B cell (primary cell): ENCODE data around the gene NKAIN2. TPM values are rescaled to one million over a fixed set of nuclear protein-coding genes. Genes with fewer than 3 reads are reported as not detected.
"Not testable (repeated sequence)": the region's sequence is repeated elsewhere in the genome, so short reads cannot be mapped to it uniquely, and the experiment has no call there.

Experiments used
- ATAC-seq: fragments of 200-7000 bp; cut with Tn5 transposase; one replicate; pipeline ENCODE4 v1.10.0; 2021; ENCODE audit warnings: low read depth, mild to moderate bottlenecking, moderate number of reproducible peaks, moderate library complexity
- CTCF ChIA-PET: fragments of 350-600 bp; sonication (Branson Sonifier 250); formaldehyde crosslinking; loops from one replicate; lab custom pipeline; 2021; ENCODE audit warnings: antibody characterized with exemption, inconsistent platforms; lab: Charles Lee
- POLR2A ChIA-PET: fragments of 350-600 bp; sonication (Branson Sonifier 250); formaldehyde crosslinking; loops from one replicate; lab custom pipeline; 2021; ENCODE audit warnings: antibody characterized with exemption; lab: Charles Lee
- DNase-seq: peaks from one replicate; pipeline ENCODE4 v3.0.0; 2013
- H2AFZ ChIP-seq: 2 replicates; pipeline ENCODE4 v1.6.1; 2012; ENCODE audit warnings: mild to moderate bottlenecking, low read depth, low read length; ENCODE audit not compliant: insufficient read depth, poor library complexity, severe bottlenecking
- H3K27ac ChIP-seq, 2 donors: 1 replicate in 1 of 2; 2 replicates in 1 of 2; pipeline ENCODE4 v1.5.1; 2012 to 2013; ENCODE audit warnings: low read length in 2 of 2, mild to moderate bottlenecking in 2 of 2, moderate library complexity in 1 of 2
- H3K27me3 ChIP-seq, 4 experiments: fragments of 200-600 bp in 1 of 4; sonication (generic) in 1 of 4; replicated peaks in 1 of 4; 1 replicate in 2 of 4; 2 replicates in 2 of 4; pipeline versions ENCODE4 v1.6.1 to v1.7.0; 2013 to 2016; ENCODE audit warnings: low read length in 3 of 4, mild to moderate bottlenecking in 2 of 4, mixed read lengths in 1 of 4, moderate library complexity in 1 of 4; ENCODE audit not compliant: insufficient read depth in 4 of 4, control insufficient read depth in 3 of 4; ENCODE audit errors: control extremely low read depth in 1 of 4
- H3K36me3 ChIP-seq, 2 experiments: replicated peaks in 1 of 2; 1 replicate in 1 of 2; 2 replicates in 1 of 2; pipeline versions ENCODE4 v1.6.1 to v1.7.1; 2013; ENCODE audit warnings: low read length in 1 of 2; ENCODE audit not compliant: insufficient read depth in 2 of 2, control insufficient read depth in 1 of 2; ENCODE audit errors: control extremely low read depth in 1 of 2, extremely low read depth in 1 of 2
- H3K4me1 ChIP-seq, 2 donors: fragments of 200-600 bp in 1 of 2; sonication (generic) in 1 of 2; 1 replicate in 1 of 2; 2 replicates in 1 of 2; pipeline versions ENCODE4 v1.5.1 to v1.6.1; 2013 to 2017; ENCODE audit warnings: low read length in 2 of 2; ENCODE audit not compliant: control insufficient read depth in 2 of 2, insufficient read depth in 2 of 2
- H3K4me2 ChIP-seq: replicated peaks from 2 replicates; pipeline ENCODE3; 2012; ENCODE audit warnings: mild to moderate bottlenecking, low read depth, low read length; ENCODE audit not compliant: poor library complexity, severe bottlenecking
- H3K4me3 ChIP-seq, 5 experiments: fragments of 200-600 bp in 1 of 5; sonication (generic) in 1 of 5; 1 replicate in 3 of 5; 2 replicates in 2 of 5; pipeline versions ENCODE4 v1.5.1 to v1.7.0; 2011 to 2016; ENCODE audit warnings: low read length in 4 of 5, mild to moderate bottlenecking in 4 of 5, low read depth in 2 of 5, control low read depth in 1 of 5, moderate library complexity in 1 of 5; ENCODE audit not compliant: insufficient read depth in 1 of 5; ENCODE audit errors: control extremely low read depth in 1 of 5, extremely low read depth in 1 of 5
- H3K79me2 ChIP-seq: fragments of 200-600 bp; sonication (generic); one replicate; pipeline ENCODE4 v1.6.0; 2016; ENCODE audit warnings: low read length; ENCODE audit not compliant: control insufficient read depth, insufficient read depth
- H3K9ac ChIP-seq: fragments of 200-600 bp; sonication (generic); 2 replicates; pipeline ENCODE4 v1.6.1; 2017; ENCODE audit warnings: mild to moderate bottlenecking, low read length, moderate library complexity
- H3K9me3 ChIP-seq, 3 donors: one replicate each; pipeline versions ENCODE4 v1.6.1 to v1.7.1; 2013; ENCODE audit warnings: low read length in 2 of 3; ENCODE audit not compliant: control insufficient read depth in 2 of 3, insufficient read depth in 1 of 3; ENCODE audit errors: control extremely low read depth in 1 of 3
- H4K20me1 ChIP-seq: 2 replicates; pipeline ENCODE4 v1.6.0; 2012; ENCODE audit warnings: mild to moderate bottlenecking, low read length; ENCODE audit not compliant: insufficient read depth, control insufficient read depth, poor library complexity, severe bottlenecking
- H3K27ac Mint-ChIP-seq: one replicate; pipeline ENCODE4 v1.8.0; 2021; ENCODE audit warnings: mixed read lengths
- H3K27me3 Mint-ChIP-seq: one replicate; pipeline ENCODE4 v1.8.0; 2021; ENCODE audit warnings: mixed read lengths
- H3K4me1 Mint-ChIP-seq: one replicate; pipeline ENCODE4 v1.8.0; 2021; ENCODE audit warnings: mixed read lengths
- H3K4me3 Mint-ChIP-seq: one replicate; pipeline ENCODE4 v1.8.0; 2021; ENCODE audit warnings: mixed read lengths
- H3K9me3 Mint-ChIP-seq: one replicate; pipeline ENCODE4 v1.8.0; 2022; ENCODE audit warnings: mixed read lengths; ENCODE audit not compliant: insufficient read depth
- EZH2 ChIP-seq: IDR thresholded peaks from 2 replicates; pipeline ENCODE4 v1.6.1; 2012; ENCODE audit warnings: borderline replicate concordance, low read depth, mild to moderate bottlenecking, moderate library complexity, low read length; ENCODE audit not compliant: insufficient read depth, poor library complexity, severe bottlenecking
- WGBS: methylation state at CpG from one replicate; pipeline ENCODE4 v1.1.5; 2013; ENCODE audit warnings: missing lambda C conversion rate; ENCODE audit not compliant: insufficient coverage; 5-methylcytosine and 5-hydroxymethylcytosine counted together
- intact Hi-C: fragments of 100-400 bp; cut with micrococcal nuclease; formaldehyde crosslinking; loops from one replicate; pipeline ENCODE4 v1.10.0; 2022
- polyA plus RNA-seq: library from polyadenylated mRNA; depleted of rRNA; stranded (reverse); fragments of >200 nt; gene quantifications from 2 replicates; pipeline ENCODE4 v1.2.3, GENCODE V29; 2012
- total RNA-seq, 2 donors: library from RNA; stranded (reverse); fragments of 120-200 nt in 1 of 2; gene quantifications; 1 replicate in 1 of 2; 2 replicates in 1 of 2; pipeline versions ENCODE4 v1.2.3 to v1.2.4, GENCODE V29; 2013 to 2022
- TF ChIP-seq, protein P1 (sequence below): fragments of 200-600 bp; IDR thresholded peaks from one replicate; pipeline ENCODE4 v1.8.0; 2022; ENCODE audit warnings: antibody characterized with exemption, mild to moderate bottlenecking

Gene NKAIN2
- total and polyA plus RNA-seq, 2 donors (not counting 1 experiment from before 2014, with no cell fraction given), result not detected

DNA sequence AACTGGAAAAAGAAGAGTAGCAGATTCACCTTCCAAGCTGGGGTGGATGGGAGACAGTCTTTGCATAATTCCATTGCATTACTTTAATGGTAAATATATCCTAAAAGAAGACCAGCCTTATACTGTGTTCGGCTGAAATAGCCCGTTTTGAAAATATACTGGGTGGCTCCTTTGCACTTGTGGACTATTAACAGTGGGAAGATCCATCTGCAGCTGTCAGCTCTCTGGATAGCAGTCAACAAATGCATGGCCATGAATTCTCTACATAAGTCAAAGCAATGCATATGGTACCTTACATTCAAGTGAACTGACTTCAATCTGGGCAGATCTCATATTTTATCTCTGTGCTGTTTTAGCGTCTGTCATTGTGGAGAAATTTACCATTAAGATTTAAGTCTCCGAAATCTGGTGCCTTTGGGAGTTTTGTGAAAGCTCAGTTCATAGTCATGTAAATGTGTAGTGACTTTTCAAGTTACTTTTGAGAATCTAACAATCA is 758.0 kb downstream of the NKAIN2 start:
- no peak for ATAC-seq
- ChIA-PET CTCF (no interaction called here), POLR2A (no interaction called here)
- H4K20me1 ChIP-seq, result no peaks in the 10 kb centered on the region
- H3K4me3 ChIP-seq, result no peak overlapping the region
- peaks cover 3% of the 10 kb centered on the region for H3K9me3 Mint-ChIP-seq
- 100% methylated on average over 1 of the region's 4 CpGs for WGBS
- no peak overlapping the region for H3K27ac Mint-ChIP-seq
- intact Hi-C loops, result no loop called here
- no peaks in the 10 kb centered on the region for H3K79me2 ChIP-seq
- H3K27me3 Mint-ChIP-seq, result no peaks in the 10 kb centered on the region
- H3K27ac ChIP-seq, result no peak overlapping the region
- no peaks in the 10 kb centered on the region for H3K4me1 Mint-ChIP-seq
- H3K27me3 ChIP-seq, result no peaks in the 10 kb centered on the region
- H3K4me1 ChIP-seq, result no peaks in the 10 kb centered on the region
- H3K9ac ChIP-seq, result no peak overlapping the region
- peaks cover 0 to 7% (median 1%) of the 10 kb centered on the region in 3 donors for H3K9me3 ChIP-seq
- H3K4me2 ChIP-seq, result no peak overlapping the region
- H3K4me3 Mint-ChIP-seq, result no peak overlapping the region
- no peak for DNase-seq
- TF ChIP-seq EZH2, result no peak
- TF ChIP-seq, protein P1, sequence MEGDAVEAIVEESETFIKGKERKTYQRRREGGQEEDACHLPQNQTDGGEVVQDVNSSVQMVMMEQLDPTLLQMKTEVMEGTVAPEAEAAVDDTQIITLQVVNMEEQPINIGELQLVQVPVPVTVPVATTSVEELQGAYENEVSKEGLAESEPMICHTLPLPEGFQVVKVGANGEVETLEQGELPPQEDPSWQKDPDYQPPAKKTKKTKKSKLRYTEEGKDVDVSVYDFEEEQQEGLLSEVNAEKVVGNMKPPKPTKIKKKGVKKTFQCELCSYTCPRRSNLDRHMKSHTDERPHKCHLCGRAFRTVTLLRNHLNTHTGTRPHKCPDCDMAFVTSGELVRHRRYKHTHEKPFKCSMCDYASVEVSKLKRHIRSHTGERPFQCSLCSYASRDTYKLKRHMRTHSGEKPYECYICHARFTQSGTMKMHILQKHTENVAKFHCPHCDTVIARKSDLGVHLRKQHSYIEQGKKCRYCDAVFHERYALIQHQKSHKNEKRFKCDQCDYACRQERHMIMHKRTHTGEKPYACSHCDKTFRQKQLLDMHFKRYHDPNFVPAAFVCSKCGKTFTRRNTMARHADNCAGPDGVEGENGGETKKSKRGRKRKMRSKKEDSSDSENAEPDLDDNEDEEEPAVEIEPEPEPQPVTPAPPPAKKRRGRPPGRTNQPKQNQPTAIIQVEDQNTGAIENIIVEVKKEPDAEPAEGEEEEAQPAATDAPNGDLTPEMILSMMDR, result no peak
- no peak overlapping the region for H2AFZ ChIP-seq
- no peaks in the 10 kb centered on the region for H3K36me3 ChIP-seq

DNA sequence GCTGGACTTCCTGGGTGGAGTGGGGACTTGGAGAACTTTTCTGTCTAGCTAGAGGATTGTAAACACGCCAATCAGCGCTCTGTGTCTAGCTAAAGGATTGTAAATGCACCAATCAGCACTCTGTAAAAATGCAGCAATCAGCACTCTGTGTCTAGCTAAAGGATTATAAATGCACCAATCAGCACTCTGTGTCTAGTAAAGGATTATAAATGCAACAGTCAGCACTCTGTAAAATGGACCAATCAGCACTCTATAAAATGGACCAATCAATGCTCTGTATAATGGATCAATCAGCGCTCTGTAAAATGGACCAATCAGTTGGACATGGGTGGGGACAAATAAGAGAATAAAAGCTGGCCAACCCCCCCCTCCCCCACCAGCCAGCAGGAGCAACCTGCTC is 760.5 kb downstream of the NKAIN2 start:
- no CpG with 5 or more reads among the region's 3 CpGs for WGBS
- intact Hi-C loops, result not testable (repeated sequence)

More for the DNA sequence above, 760.5 kb downstream of the NKAIN2 start:
- H3K4me1 Mint-ChIP-seq, H3K9me3 Mint-ChIP-seq, H3K4me3 Mint-ChIP-seq, POLR2A ChIA-PET, ATAC-seq, H3K27ac Mint-ChIP-seq, CTCF ChIA-PET, H3K27me3 Mint-ChIP-seq, H3K4me3 ChIP-seq, H3K79me2 ChIP-seq, DNase-seq, H2AFZ ChIP-seq, H3K4me1 ChIP-seq, H3K4me2 ChIP-seq, H3K27me3 ChIP-seq, H3K27ac ChIP-seq, H3K9ac ChIP-seq, H4K20me1 ChIP-seq, H3K9me3 ChIP-seq, H3K36me3 ChIP-seq: not testable (repeated sequence)
